Measurements from ENCODE around the gene VASH1.

The VASH1 gene

DNA sequence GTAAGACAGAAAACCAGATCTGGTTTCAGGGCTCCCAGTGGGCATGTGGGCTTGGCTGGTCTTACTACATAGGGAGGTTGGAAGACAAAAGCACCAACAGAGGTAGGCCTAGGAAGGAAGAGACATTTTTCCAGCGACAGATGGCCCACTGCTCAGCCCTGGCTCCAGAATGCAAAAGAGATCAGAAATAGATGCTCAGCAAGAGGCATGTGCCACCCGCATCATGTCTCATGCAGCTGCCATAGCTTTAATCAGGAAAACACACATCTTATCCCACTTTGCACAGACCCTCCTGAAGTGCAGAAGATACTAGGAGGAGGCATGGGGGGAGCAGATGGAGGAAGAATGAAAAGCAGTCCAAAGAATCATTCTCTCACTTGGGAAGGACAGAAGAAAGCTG lies 25.3 kb downstream of the VASH1 start:
- no peak for DNase-seq

- no peak for DNase-seq
These were observed 31.2 kb downstream of the VASH1 start for GRCh38 chr14:76792422-76792821.

GRCh38 chr14:76793324-76793723 lies 32.1 kb downstream of the VASH1 start:
- DNase-seq = no peak

- no peak for DNase-seq
These were observed 32.7 kb downstream of the VASH1 start for GRCh38 chr14:76793956-76794355.

DNA sequence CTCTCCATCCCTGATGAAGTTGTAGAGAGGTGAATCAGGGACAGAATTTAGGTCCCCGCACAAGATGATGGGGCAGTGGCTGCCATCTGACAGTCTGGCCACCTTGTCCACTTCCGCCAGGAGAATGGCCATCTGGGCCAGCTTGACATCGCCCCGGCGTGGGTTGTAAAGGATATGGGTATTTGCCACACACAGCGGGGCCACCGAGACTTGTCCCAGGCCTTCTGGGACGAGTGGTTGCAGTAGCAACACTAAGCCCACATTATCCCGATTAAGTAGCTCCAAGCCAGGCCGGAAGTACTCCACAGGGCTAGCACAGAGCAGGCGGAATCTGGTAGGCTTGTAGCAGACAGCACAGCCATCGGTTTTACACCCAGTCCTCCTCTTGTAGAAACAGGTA lies 45.2 kb downstream of the VASH1 start:
- no peak for DNase-seq

DNA sequence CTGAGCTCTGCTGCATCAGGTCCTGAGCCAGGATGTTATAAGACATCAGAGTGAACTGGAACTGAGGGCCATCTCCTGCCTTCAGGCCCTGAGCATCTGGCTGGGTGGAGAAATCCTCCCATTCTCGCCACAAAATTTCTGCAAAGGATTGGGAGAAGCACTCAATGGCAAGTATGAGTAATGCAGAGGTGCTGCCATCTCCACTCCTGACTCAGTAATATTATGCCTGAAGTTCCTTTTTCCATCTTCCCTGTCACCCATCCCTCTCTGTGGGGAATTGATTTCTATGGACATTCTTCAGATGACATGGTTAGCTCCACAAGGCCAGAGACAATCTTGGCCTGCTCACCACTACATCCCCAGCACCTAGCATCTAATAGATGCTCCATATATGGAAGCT lies 46.7 kb downstream of the VASH1 start:
- DNase-seq = no peak

GRCh38 chr14:76808990-76809389 lies 47.7 kb downstream of the VASH1 start:
- no peak for DNase-seq

GRCh38 chr14:76810525-76810924 lies 49.3 kb downstream of the VASH1 start:
- no peak for DNase-seq

- DNase-seq = no peak
These were observed 49.7 kb downstream of the VASH1 start for GRCh38 chr14:76810953-76811400.

DNA sequence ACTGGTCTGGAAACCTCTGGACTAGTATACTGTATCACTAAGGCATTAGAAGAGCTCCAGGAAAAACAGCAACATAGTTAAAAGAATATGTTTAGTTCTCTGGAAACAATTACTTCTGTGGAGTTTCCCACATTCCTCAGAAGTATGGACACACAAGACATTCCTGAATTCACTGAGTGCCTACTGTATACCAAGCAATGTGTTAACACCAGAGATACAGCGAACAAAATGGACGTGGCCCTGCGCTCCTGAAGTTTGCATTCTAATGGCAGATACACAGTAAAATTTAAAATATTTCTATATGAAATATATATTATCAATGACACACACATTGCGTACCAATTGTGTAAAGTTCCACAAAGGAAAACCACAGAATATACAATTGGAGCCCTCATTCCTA lies 50.3 kb downstream of the VASH1 start:
- no peak for DNase-seq

DNA sequence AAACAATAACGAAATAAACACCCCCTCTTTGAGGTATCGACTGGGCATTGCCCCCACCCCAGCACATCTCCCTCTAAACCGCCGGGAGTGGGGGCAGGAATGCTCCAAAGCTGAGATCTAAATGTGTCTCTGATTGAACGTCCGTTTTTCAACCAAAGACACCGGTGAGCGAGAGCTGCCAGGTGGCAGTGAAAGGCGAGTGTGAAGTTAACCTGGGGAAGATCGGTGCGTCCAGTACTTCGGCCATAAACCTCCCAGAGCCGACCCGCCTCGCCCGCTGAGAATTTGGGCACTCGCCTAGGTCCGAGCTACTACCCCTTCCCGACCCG lies 50.8 kb downstream of the VASH1 start:
- DNase-seq = no peak

GRCh38 chr14:76812422-76813383 lies 51.4 kb downstream of the VASH1 start, which contains the start of gene ANGEL1:
Gene ANGEL1 (minus strand): TSS chr14:76812882. CDS start chr14:76812827, 55 bp downstream.
- DNase-seq = peak; percentile 93

DNA sequence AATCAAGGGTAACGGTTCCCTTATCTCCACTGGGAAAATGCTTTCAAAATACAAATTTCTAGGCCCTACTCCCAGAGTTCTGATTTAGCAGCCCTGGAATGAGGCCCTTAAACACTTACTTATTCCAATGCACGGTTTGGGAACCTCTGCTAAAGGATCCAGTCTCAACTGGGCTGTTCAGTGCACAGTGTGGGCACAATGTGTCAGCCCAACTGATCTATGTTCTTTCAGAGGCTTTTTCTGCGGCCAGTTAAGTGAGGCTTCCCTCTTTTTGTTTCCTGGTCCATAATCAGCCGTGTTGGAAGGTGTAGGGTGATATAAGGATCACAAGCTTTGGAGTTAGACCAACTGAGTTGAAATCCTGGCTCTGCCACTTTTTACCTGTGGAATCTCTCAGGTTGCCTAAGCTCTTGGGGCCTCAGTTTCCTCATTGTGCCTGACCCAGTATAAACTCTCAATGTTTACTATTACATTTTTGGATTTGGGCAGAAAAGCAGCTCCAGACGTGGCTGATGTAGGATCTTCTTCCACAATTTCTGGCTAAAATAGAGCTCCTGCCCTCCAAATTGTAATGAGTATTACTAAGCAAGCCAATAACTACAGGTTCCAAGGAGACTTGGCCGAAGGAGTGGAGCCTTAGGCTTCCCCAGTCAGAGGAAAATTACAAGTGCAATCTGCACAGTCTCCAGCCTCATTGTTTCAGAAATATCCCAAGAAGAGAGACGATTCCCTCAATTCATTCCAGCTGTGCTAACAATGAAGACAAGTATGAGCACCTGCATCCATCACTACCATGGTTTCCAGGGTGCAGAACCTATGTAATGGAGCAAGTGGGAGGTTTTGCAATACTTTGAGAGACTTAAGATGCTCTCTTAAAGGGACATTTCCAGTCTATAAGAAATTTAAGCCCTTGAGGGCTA lies 53.7 kb downstream of the VASH1 start:
- DNase-seq = no peak

GRCh38 chr14:76820700-76821099 lies 59.4 kb downstream of the VASH1 start:
- DNase-seq = no peak

DNA sequence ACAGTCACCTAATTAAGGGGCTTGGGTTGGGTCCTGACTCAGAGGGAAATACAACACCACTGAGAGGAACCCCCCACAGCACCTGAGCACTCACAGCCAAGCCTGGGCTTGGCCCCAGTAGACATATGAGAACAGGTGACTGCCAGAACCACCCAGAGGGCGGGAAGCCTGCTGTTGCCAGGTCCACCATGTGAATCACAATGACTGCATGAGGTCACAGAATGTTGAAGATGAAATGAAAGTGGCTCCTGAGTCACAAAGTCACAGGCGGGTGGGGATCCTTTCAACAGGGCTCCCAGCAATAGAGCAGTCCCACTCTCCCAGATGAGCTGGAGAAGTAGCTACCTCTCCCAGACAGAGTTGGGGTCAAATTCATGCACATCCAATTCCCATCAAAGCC lies 64.9 kb downstream of the VASH1 start, which contains the start of gene LRRC74A:
Gene LRRC74A (plus strand): TSS at position 287 of the 400 bp plus-strand sequence. CDS start 290 bp downstream, outside the sequence.
- no peak for DNase-seq

- DNase-seq = no peak
These were observed 66.5 kb downstream of the VASH1 start for GRCh38 chr14:76827696-76828296.

DNA sequence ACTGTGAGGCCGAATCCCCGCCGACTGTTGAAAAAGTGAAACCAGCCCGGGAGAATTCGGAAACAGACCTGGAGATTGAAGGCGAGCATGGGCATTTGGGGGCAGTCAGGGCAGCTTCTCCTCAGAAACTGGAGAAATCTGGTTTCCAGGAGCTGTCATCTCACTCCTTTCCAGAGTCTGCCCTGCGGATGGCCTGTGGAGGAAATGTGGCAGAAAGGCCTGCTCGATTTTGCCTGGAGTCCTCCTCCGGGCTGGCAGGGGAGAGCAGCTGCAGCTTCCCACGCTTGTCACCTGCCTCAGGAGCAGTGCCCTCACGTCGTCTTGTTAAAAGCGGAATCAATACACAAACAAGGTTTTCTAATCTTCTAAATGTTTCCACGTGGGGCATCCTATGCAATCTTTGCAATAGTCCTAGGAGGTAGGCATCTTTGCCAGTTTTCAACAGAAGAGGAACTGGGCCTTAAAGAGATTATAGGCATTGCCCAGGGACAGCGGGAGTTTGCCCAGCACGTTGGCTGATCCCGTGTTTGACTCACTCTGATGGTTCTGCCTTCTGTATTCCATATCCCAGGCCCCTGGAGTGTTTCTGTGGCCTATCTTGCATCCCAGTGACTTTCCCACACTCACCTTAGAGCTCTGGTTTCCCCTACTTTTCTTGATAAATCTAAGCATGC lies 67.2 kb downstream of the VASH1 start:
- DNase-seq = no peak

GRCh38 chr14:76829013-76829365 lies 67.7 kb downstream of the VASH1 start:
- no peak for DNase-seq

- DNase-seq = no peak
These were observed 68.6 kb downstream of the VASH1 start for GRCh38 chr14:76829650-76830421.

- DNase-seq = no peak
These were observed 69.3 kb downstream of the VASH1 start for GRCh38 chr14:76830556-76830955.

DNA sequence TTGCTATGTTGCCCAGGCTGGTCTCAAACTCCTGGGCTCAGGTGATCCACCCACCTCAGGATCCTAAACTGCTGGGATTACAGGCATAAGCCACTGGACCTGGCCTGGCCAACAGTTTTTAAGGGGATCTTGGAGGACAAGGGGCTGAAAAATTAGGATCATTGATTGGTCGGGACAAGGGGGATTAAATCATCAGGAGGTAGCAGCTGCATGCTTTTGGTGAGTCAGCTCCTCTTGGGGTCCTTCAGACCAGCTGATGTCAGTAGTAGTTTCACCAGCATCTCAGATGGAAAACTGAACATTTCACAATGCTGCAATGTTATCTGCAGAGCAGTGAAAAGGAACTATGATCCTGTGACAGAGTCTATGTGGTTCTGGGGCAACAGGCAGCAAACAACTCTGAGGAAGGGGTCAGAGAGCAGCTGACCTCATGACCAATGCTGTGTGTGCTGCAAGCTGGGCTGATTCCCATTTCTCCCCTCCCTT lies 71.3 kb downstream of the VASH1 start:
- DNase-seq = no peak

All from NCI-H1436 (cell line).